Duodenal mucosa (tissue), 2 donors: Measurements from ENCODE around the gene CDHR3.
"Not testable (repeated sequence)": the region's sequence is repeated elsewhere in the genome, so short reads cannot be mapped to it uniquely, and the experiment has no call there.

Source experiments
- H3K27ac ChIP-seq: one replicate; pipeline ENCODE4 v1.7.0; 2013; ENCODE audit warnings: low read depth, low read length
- H3K27me3 ChIP-seq, 2 donors: one replicate each; pipeline ENCODE4 v1.7.0; 2013; ENCODE audit warnings: low read length in 2 of 2, control low read depth in 1 of 2; ENCODE audit not compliant: insufficient read depth in 2 of 2, control insufficient read depth in 1 of 2
- H3K36me3 ChIP-seq, 2 donors: one replicate each; pipeline ENCODE4 v1.7.0; 2013; ENCODE audit warnings: low read length in 2 of 2, control low read depth in 1 of 2; ENCODE audit not compliant: insufficient read depth in 2 of 2, control insufficient read depth in 1 of 2
- H3K4me1 ChIP-seq, 2 donors: one replicate each; pipeline ENCODE4 v1.7.0; 2013; ENCODE audit warnings: low read length in 2 of 2, control low read depth in 1 of 2; ENCODE audit not compliant: insufficient read depth in 2 of 2, control insufficient read depth in 1 of 2
- H3K4me3 ChIP-seq, 2 donors: one replicate each; pipeline ENCODE4 v1.7.0; 2013; ENCODE audit warnings: low read length in 2 of 2, low read depth in 1 of 2
- H3K9ac ChIP-seq, 2 donors: one replicate each; pipeline ENCODE4 v1.7.0; 2013; ENCODE audit warnings: low read length in 2 of 2, low read depth in 1 of 2
- H3K9me3 ChIP-seq, 2 donors: one replicate each; pipeline ENCODE4 v1.7.0; 2013; ENCODE audit warnings: low read length in 2 of 2, control low read depth in 1 of 2; ENCODE audit not compliant: control insufficient read depth in 1 of 2

The CDHR3 gene

GRCh38 chr7:105955651-105956466 lies 7.2 kb upstream of the CDHR3 start:
- H3K27ac ChIP-seq, H3K4me1 ChIP-seq, H3K27me3 ChIP-seq, H3K36me3 ChIP-seq, H3K9ac ChIP-seq, H3K4me3 ChIP-seq, H3K9me3 ChIP-seq: not testable (repeated sequence)

- Histone ChIP-seq H3K4me3 (no peak overlapping the region), H3K27ac (no peak overlapping the region), H3K9me3 (no peaks in the 10 kb centered on the region), H3K36me3 (no peaks in the 10 kb centered on the region), H3K9ac (no peak overlapping the region), H3K27me3 (no peaks in the 10 kb centered on the region), H3K4me1 (no peaks in the 10 kb centered on the region)
These were observed 5.1 kb upstream of the CDHR3 start for GRCh38 chr7:105958012-105958411.

- Histone ChIP-seq H3K4me3 (no peak overlapping the region), H3K27me3 (no peaks in the 10 kb centered on the region), H3K9me3 (no peaks in the 10 kb centered on the region), H3K9ac (no peak overlapping the region), H3K36me3 (no peaks in the 10 kb centered on the region), H3K27ac (no peak overlapping the region), H3K4me1 (no peaks in the 10 kb centered on the region)
These were observed 711 bp upstream of the CDHR3 start for GRCh38 chr7:105962353-105962752.

DNA sequence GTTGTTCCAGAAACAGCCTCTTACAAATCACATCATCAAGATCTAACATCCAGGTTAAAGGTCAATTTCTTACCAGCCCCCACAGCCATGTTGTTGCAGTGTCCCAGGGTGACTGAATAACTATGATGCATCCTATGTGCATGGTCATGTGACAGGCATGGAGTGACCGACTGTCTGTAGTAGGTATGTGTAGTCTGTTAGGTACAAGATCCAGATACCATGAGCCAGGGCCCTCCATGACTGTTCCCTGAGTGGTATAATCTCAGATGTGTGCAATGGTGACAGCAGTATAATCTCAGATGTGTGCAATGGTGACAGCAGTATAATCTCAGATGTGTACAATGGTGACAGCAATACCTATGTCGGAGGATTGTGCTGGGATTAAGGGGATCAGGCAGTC lies 8.8 kb downstream of the CDHR3 start:
- H3K27ac ChIP-seq, result no peak overlapping the region
- no peaks in the 10 kb centered on the region for H3K9me3 ChIP-seq
- H3K36me3 ChIP-seq, result no peaks in the 10 kb centered on the region
- H3K4me3 ChIP-seq, result no peak overlapping the region
- H3K4me1 ChIP-seq, result no peaks in the 10 kb centered on the region
- H3K9ac ChIP-seq, result no peak overlapping the region
- no peaks in the 10 kb centered on the region for H3K27me3 ChIP-seq

DNA sequence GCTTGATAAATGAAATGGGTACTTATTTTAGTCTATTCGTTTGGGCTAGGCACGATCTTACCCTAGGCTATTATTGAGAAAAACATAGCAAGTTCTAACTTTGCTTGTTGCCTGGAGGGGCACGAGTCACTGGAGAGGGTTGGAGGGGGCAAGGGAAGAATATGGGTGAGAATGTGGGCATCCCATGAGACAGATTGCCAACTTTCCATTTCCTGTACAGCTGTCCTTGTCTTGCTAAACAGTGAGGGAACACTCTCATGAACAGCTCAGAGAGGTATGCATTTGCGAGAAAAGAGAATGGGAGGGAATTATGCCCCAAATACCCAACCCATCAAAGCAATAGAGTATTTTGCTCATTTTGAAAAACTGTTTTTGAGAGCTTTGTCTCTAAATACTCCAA lies 9.2 kb downstream of the CDHR3 start:
- Histone ChIP-seq H3K27me3 (no peaks in the 10 kb centered on the region), H3K9me3 (no peaks in the 10 kb centered on the region), H3K4me1 (no peaks in the 10 kb centered on the region), H3K4me3 (no peak overlapping the region), H3K36me3 (no peaks in the 10 kb centered on the region), H3K27ac (no peak overlapping the region), H3K9ac (no peak overlapping the region)

GRCh38 chr7:105974471-105974870 lies 11.4 kb downstream of the CDHR3 start:
- H3K27ac ChIP-seq, result no peak overlapping the region

GRCh38 chr7:105975770-105976417 lies 12.8 kb downstream of the CDHR3 start:
- Histone ChIP-seq H3K27ac (no peak overlapping the region), H3K27me3 (no peaks in the 10 kb centered on the region), H3K9me3 (no peaks in the 10 kb centered on the region), H3K9ac (no peak overlapping the region), H3K4me1 (no peaks in the 10 kb centered on the region), H3K4me3 (no peak overlapping the region), H3K36me3 (no peaks in the 10 kb centered on the region)

More at GRCh38 chr7:105974471-105974870, 11.4 kb downstream of the CDHR3 start:
- H3K36me3 ChIP-seq, result no peaks in the 10 kb centered on the region
- no peak overlapping the region for H3K9ac ChIP-seq
- H3K4me3 ChIP-seq, result no peak overlapping the region
- H3K27me3 ChIP-seq, result no peaks in the 10 kb centered on the region
- no peaks in the 10 kb centered on the region for H3K9me3 ChIP-seq
- H3K4me1 ChIP-seq, result no peaks in the 10 kb centered on the region

DNA sequence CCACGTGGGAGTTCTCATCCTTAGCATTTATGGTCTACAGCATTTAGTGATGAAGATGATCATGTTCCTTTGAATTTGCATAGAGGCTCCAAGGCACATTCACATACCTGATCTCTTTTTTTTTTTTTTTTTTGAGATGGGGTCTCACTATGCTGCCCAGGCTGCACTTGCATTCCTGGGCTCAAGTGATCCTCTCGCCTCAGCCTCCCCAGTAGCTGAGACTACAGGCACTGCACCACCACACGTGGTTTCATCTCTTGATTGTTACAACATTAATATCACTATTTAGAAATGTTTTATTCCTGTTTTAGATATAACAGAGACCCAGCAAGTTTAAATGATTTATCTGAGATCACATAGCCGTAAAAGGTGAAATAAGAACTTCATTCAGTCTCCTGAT lies 13.8 kb downstream of the CDHR3 start:
- Histone ChIP-seq H3K9me3 (no peaks in the 10 kb centered on the region), H3K4me1 (no peaks in the 10 kb centered on the region), H3K4me3 (no peak overlapping the region), H3K36me3 (no peaks in the 10 kb centered on the region), H3K9ac (no peak overlapping the region), H3K27ac (no peak overlapping the region), H3K27me3 (no peaks in the 10 kb centered on the region)

DNA sequence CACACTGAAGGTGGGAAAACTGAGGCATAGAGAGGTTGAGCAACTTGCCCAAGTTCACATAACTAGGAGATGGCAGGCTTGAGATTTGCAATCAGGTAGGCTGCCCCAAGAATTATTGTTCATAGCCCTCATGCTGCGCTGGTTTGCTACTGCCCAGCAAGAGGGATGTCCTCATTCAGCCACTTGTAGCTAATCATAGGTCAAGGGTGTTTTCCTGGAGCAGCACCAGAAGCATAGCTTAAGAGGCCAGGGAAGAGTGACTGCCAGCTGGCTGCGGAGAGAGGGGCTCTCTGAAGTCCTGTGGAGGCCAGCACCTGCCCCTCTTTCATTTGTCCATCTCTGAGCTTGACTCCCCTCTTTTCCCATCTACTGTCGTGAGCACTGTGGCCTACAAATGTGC lies 15.0 kb downstream of the CDHR3 start:
- H3K27ac ChIP-seq, result no peak overlapping the region
- no peak overlapping the region for H3K9ac ChIP-seq
- no peaks in the 10 kb centered on the region for H3K36me3 ChIP-seq
- no peak overlapping the region for H3K4me3 ChIP-seq
- no peaks in the 10 kb centered on the region for H3K9me3 ChIP-seq
- no peaks in the 10 kb centered on the region for H3K27me3 ChIP-seq
- H3K4me1 ChIP-seq, result no peaks in the 10 kb centered on the region

DNA sequence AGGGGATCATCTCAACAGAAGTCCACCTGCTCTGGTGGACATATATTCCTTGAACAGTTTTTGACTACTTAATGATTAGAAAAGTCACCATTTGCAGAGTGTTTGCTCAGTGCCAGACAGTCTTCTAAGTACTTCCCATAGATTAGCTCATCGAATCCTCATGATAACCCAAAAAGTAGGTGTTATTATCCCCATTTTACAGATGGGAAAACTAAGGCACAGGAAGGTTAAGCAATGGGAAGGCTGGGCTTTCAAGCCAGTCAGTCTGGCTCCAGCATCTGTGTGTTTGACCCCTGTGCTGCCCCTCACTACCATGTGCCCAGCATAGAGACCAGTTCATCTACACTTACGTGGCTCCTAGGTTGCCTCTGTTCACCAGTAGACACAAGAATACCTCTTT lies 15.9 kb downstream of the CDHR3 start:
- no peak overlapping the region for H3K4me3 ChIP-seq
- no peak overlapping the region for H3K27ac ChIP-seq

More for the DNA sequence above, 15.9 kb downstream of the CDHR3 start:
- Histone ChIP-seq H3K9me3 (no peaks in the 10 kb centered on the region), H3K9ac (no peak overlapping the region), H3K27me3 (no peaks in the 10 kb centered on the region), H3K36me3 (no peaks in the 10 kb centered on the region), H3K4me1 (no peaks in the 10 kb centered on the region)
